ENCODE data around the gene ACTN3.
"Not testable (repeated sequence)": the region's sequence is repeated elsewhere in the genome, so short reads cannot be mapped to it uniquely, and the experiment has no call there.

The ACTN3 gene

GRCh38 chr11:66603072-66603471 is 56.4 kb downstream of the ACTN3 start:
- DNase-seq: no peak

GRCh38 chr11:66604155-66604554 is 57.5 kb downstream of the ACTN3 start:
- no peak for DNase-seq

- not testable (repeated sequence) for DNase-seq
Observed at GRCh38 chr11:66606608-66607007, 59.9 kb downstream of the ACTN3 start.

GRCh38 chr11:66607126-66607834 is 60.6 kb downstream of the ACTN3 start:
- no peak for DNase-seq

GRCh38 chr11:66609721-66610617 is 63.3 kb downstream of the ACTN3 start:
- DNase-seq: no peak

- DNase-seq: no peak
Observed at GRCh38 chr11:66612458-66612857, 65.8 kb downstream of the ACTN3 start.
